Renal cortical epithelial cell (primary cell): ENCODE measurements around the gene CCT5. TPM values are rescaled to one million over a fixed set of nuclear protein-coding genes. Genes with fewer than 3 reads are reported as not detected.
A peak's percentile ranks its signal among the peaks of the same experiment; 100 is the strongest.

ENCODE experiments used
- DNase-seq: peaks from one replicate; pipeline ENCODE4 v3.0.0-alpha.2; 2011; ENCODE audit warnings: low read depth
- total RNA-seq: library from RNA; depleted of rRNA; stranded (reverse); fragments of >200 nt; gene quantifications from 2 replicates; pipeline ENCODE4 v1.2.3, GENCODE V29; 2014

The CCT5 gene
- total RNA-seq = 519 and 762 TPM in 2 replicates

GRCh38 chr5:10249948-10250805 lies at the start of gene CCT5:
Gene CCT5, plus strand, starts transcription at chr5:10250280. Its CDS starts 61 bp downstream, at chr5:10250341.
- DNase-seq = peak; percentile 97

- no peak for DNase-seq
Measured at GRCh38 chr5:10201223-10201868, 48.7 kb upstream of the CCT5 start.

- DNase-seq = no peak
Measured at GRCh38 chr5:10202089-10202910, 47.8 kb upstream of the CCT5 start.

GRCh38 chr5:10209004-10209403 lies 41.1 kb upstream of the CCT5 start:
- DNase-seq = no peak

GRCh38 chr5:10213316-10213715 lies 36.8 kb upstream of the CCT5 start:
- no peak for DNase-seq

GRCh38 chr5:10214041-10214440 lies 36.0 kb upstream of the CCT5 start:
- no peak for DNase-seq

- DNase-seq = no peak
Measured at GRCh38 chr5:10215366-10215765, 34.7 kb upstream of the CCT5 start.

- no peak for DNase-seq
Measured at GRCh38 chr5:10216107-10216506, 34.0 kb upstream of the CCT5 start.

GRCh38 chr5:10218658-10219057 lies 31.4 kb upstream of the CCT5 start:
- no peak for DNase-seq

GRCh38 chr5:10219068-10219467 lies 31.0 kb upstream of the CCT5 start:
- no peak for DNase-seq

- DNase-seq = no peak
Measured at GRCh38 chr5:10220248-10220647, 29.8 kb upstream of the CCT5 start.

GRCh38 chr5:10222326-10222725 lies 27.8 kb upstream of the CCT5 start:
- peak; percentile 88 for DNase-seq

- no peak for DNase-seq
Measured at GRCh38 chr5:10227379-10227778, 22.7 kb upstream of the CCT5 start.

GRCh38 chr5:10228288-10228687 lies 21.8 kb upstream of the CCT5 start:
- DNase-seq = no peak

- DNase-seq = no peak
Measured at GRCh38 chr5:10229306-10230048, 20.6 kb upstream of the CCT5 start.

GRCh38 chr5:10232386-10232785 lies 17.7 kb upstream of the CCT5 start:
- DNase-seq = no peak

GRCh38 chr5:10233011-10233410 lies 17.1 kb upstream of the CCT5 start:
- DNase-seq = no peak

- DNase-seq = peak; percentile 54
Measured at GRCh38 chr5:10233505-10233904, 16.6 kb upstream of the CCT5 start.

- DNase-seq = no peak
Measured at GRCh38 chr5:10235350-10235749, 14.7 kb upstream of the CCT5 start.

GRCh38 chr5:10243660-10244240 lies 6.3 kb upstream of the CCT5 start:
- peak; percentile 86 for DNase-seq

GRCh38 chr5:10244342-10244944 lies 5.6 kb upstream of the CCT5 start:
- no peak for DNase-seq
